SHP77 (cell line): ENCODE measurements around the gene NRXN2.
"Not testable (repeated sequence)": the region's sequence is repeated elsewhere in the genome, so short reads cannot be mapped to it uniquely, and the experiment has no call there.

ENCODE experiments used
- DNase-seq, 2 experiments: peaks; one replicate each; lab custom pipeline; 2025; lab: John Stamatoyannopoulos, UW

NRXN2 gene

GRCh38 chr11:64674774-64675173, 48.2 kb downstream of the NRXN2 start:
- DNase-seq: no peak

GRCh38 chr11:64673279-64673678, 49.7 kb downstream of the NRXN2 start:
- no peak for DNase-seq

- DNase-seq: no peak
Measured at GRCh38 chr11:64672875-64673274, 50.1 kb downstream of the NRXN2 start.

- no peak for DNase-seq
Measured at GRCh38 chr11:64670975-64671374, 52.0 kb downstream of the NRXN2 start.

- no peak for DNase-seq
Measured at GRCh38 chr11:64667154-64667745, 55.7 kb downstream of the NRXN2 start.

- DNase-seq: no peak
Measured at GRCh38 chr11:64665411-64665821, 57.6 kb downstream of the NRXN2 start.

GRCh38 chr11:64664236-64664870, 58.6 kb downstream of the NRXN2 start:
- DNase-seq: not testable (repeated sequence)

- no peak for DNase-seq
Measured at GRCh38 chr11:64663656-64664055, 59.3 kb downstream of the NRXN2 start.

GRCh38 chr11:64661614-64662013, 61.4 kb downstream of the NRXN2 start:
- no peak for DNase-seq

GRCh38 chr11:64661146-64661545, 61.9 kb downstream of the NRXN2 start:
- DNase-seq: no peak

- DNase-seq: no peak
Measured at GRCh38 chr11:64660706-64661105, 62.3 kb downstream of the NRXN2 start.

GRCh38 chr11:64660205-64660604, 62.8 kb downstream of the NRXN2 start:
- no peak for DNase-seq

- DNase-seq: no peak
Measured at GRCh38 chr11:64659417-64660144, 63.4 kb downstream of the NRXN2 start.

- DNase-seq: no peak
Measured at GRCh38 chr11:64658265-64658664, 64.7 kb downstream of the NRXN2 start.

- no peak for DNase-seq
Measured at GRCh38 chr11:64656862-64657261, 66.1 kb downstream of the NRXN2 start.

- DNase-seq: no peak
Measured at GRCh38 chr11:64655941-64656601, 66.9 kb downstream of the NRXN2 start.

GRCh38 chr11:64654958-64655541, 67.9 kb downstream of the NRXN2 start:
- DNase-seq: no peak

GRCh38 chr11:64654439-64654838, 68.6 kb downstream of the NRXN2 start:
- DNase-seq: no peak

- no peak for DNase-seq
Measured at GRCh38 chr11:64653388-64653973, 69.5 kb downstream of the NRXN2 start.

GRCh38 chr11:64652586-64653387, 70.2 kb downstream of the NRXN2 start:
- peak; percentile 48 to 50 for DNase-seq

GRCh38 chr11:64650923-64651523, 72.0 kb downstream of the NRXN2 start:
- no peak for DNase-seq
